ENCODE data around the gene ASB7.

Gene ASB7

GRCh38 chr15:100687582-100688141 lies 85.3 kb downstream of the ASB7 start:
- DNase-seq, result no peak

- DNase-seq, result no peak
Measured at GRCh38 chr15:100688549-100689120, 86.2 kb downstream of the ASB7 start.

DNA sequence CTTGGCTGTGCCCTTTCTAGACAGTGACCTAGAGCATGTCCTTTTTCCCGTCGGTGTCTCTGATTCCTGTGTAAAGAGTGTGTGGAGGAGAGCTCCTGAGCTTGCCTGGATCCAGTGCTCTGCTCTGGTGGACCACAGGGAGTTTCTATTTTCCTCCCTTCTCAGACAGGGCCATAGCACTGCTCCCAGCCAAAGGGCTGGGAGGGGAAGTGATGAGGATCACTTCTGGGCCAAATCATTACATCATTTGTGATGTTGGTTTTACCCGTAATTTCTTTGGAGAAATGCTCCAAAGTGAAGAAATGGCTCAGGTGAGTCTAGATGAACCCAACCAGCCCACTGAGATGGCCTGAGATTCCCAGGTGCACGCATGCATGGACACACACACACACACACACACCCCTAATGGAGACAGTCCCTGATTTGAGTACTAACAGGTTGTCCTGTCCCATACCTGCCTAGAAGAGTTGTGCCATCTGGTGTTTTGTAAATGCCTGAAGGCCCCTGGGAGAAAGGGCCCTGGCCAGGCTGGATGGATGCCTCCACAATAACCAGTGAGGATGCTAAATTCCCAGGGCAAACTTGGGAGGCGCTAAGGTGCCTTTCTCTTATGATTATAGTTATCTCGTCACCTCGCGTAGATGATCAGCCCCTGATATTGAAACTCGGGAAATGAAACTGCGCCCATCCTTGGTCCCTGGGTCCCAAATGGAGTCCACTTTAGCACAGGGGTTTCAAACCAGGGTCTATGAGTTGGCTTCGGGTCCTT lies 86.9 kb downstream of the ASB7 start:
- no peak for DNase-seq

GRCh38 chr15:100690032-100690794 lies 87.8 kb downstream of the ASB7 start:
- DNase-seq, result no peak

DNA sequence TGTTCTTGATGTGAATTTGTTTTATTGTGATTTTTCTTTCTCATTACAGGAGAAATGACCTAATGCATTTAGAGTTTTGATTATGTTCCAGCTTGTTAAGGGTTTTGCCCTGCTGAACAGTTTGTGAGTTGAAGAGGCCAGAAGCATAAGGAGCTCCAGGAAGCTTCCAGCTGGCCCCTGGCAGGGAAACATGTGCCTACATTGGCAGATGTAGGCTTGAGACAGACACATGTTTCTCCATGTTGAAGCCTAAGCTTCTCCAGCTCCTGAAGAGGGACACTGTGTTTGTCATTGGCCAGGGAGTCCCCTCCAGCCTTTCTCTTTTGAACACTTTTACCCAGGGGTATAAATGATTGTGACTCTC lies 88.4 kb downstream of the ASB7 start:
- no peak for DNase-seq

DNA sequence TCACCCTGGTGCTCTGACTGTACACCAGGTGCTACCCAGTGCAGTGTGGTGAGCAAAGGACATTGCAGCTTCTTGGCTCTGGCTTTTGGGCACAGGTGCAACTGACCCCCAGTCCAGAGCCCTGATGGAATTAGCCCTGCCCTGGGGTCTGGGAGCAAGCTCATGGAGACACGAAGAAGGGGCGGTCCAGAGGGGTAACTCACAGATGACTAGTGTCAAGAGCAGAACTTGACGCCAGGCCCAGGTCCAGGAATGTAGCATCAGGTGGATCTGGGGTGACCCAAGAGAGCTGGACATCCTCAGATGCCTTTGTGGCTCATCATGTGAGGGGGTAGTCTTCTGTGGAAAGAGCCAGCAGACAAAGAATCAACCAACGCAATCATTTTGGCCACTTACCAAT lies 88.9 kb downstream of the ASB7 start:
- no peak for DNase-seq

- no peak for DNase-seq
Measured at GRCh38 chr15:100692246-100692645, 89.9 kb downstream of the ASB7 start.

DNA sequence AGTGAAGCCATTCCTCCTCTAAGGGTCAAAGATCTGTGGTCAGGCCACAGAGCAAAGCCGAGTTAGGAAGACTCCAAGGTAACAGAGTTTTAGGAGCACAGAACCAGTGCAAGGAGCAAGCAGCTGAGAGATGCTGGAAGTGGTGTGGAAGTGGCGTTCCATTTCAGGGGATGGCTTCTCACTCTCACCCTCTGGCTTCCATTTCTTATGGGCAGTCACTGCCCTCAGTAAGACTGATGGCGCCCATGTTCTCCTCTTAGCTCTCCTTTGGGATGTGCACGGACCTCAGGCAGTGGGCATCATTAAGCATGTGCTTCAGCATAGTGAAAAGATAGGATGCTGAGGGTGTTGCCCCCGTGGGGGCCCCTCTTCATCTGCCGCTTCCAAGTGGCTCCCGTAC lies 90.3 kb downstream of the ASB7 start:
- DNase-seq, result no peak

DNA sequence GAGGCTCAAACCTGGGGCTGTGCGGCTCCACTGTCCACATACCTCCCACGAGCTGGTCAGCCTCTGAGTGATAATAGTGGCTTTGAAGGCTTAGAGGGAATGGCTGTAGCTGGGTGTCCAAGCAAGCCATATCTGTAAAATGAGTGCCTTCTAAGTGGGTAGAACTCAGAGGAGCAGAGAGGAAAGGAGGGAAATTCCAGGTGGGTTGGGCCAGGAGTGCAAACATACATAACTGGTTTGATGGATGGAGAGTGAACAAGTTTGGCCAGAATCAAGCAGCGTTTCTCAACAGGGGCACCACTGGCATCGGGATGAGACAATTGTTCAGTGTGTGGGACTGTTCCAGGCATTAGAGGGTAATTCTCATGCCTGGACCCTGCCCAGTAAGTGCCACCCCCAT lies 91.1 kb downstream of the ASB7 start:
- no peak for DNase-seq

DNA sequence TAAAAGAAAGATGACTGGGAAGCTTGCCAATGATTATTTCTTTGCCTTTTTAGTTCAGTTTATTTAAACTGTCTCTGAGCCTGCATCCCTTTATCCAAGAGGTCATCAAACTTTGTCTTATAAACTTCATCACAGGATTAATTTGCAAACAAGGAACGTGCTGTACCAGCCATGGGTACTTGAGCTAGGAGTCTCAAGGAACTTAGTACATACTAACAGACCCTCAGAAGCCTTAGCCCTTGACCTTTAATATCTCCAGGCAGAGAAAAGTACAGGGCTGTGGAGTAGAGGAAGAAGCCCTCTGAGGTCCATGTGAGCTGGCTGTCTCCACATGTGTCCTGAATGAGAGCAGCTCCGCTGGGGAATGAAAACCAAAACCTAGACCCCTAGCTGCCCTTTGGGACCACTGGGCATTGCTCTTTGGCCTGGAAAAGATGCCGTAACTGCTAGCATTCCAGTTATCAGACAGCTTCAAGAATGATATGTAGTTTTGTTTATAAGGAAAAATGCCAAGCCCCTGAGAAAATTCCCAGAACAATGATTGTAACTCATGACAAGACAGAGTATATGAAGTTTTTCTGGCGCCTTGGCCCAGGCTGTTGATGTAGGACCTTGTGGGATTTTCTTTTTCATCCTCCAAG lies 92.1 kb downstream of the ASB7 start:
- DNase-seq, result no peak

- DNase-seq, result no peak
Measured at GRCh38 chr15:100695048-100695447, 92.7 kb downstream of the ASB7 start.

DNA sequence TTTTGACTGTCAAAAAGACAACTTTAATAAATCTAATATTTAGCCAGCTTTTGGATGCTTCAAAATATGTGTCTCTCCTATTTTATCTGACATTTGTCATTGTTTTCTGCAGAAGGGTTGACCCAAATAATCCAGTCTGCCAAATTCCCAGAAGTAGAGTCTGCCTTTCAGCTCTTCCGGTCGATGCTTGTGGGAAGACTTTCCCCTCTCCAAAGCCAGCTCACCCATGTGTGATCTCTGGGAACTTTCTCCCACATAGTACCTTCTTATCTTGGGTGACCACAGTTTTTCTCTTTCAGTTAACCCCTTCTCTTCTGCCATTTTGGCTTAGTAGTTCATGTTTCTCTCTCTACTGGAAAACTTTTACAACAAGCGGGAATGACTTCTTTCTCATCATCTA lies 94.1 kb downstream of the ASB7 start:
- no peak for DNase-seq

All from RPMI8226 (cell line).